Esophagus squamous epithelium (tissue), 4 donors: ENCODE results near the gene F12.

Source experiments
- CTCF ChIP-seq, 6 experiments: fragments of 450-650 bp in 4 of 6; fragments of 200-600 bp in 2 of 6; sonication (generic) in 2 of 6; IDR thresholded peaks; one replicate each; pipeline ENCODE4 v1.5.1; 2016 to 2019; ENCODE audit warnings: antibody characterized with exemption in 6 of 6, mild to moderate bottlenecking in 4 of 6, moderate library complexity in 4 of 6
- POLR2A ChIP-seq, 4 donors: fragments of 450-650 bp; IDR thresholded peaks; one replicate each; pipeline ENCODE4 v1.6.1; 2017; ENCODE audit warnings: antibody characterized with exemption in 4 of 4, mild to moderate bottlenecking in 4 of 4, moderate library complexity in 3 of 4

- TF ChIP-seq POLR2A (IDR thresholded peaks at IDR 0.05) (no peak), CTCF (IDR thresholded peaks at IDR 0.05) (peak in 5 of 6 experiments; percentile 34 to 74 (median 59))
Observed at GRCh38 chr5:177456976-177457851, 47.9 kb upstream of the F12 start.
